Left ventricle myocardium inferior (tissue), 1 donor: ENCODE measurements around the gene CCDC86. TPM values are rescaled to one million over a fixed set of nuclear protein-coding genes. Genes with fewer than 3 reads are reported as not detected.

Experiments
- DNase-seq: peaks from one replicate; pipeline ENCODE4 v3.0.0-alpha.2; 2020
- H3K27ac ChIP-seq: fragments of 200-600 bp; replicated peaks from 2 replicates; pipeline ENCODE4 v1.8.0; 2021
- H3K27me3 ChIP-seq: fragments of 200-600 bp; 2 replicates; pipeline ENCODE4 v1.8.0; 2021; ENCODE audit warnings: low read depth
- H3K36me3 ChIP-seq: fragments of 200-600 bp; 2 replicates; pipeline ENCODE4 v1.8.0; 2021
- H3K4me1 ChIP-seq: fragments of 200-600 bp; 2 replicates; pipeline ENCODE4 v1.8.0; 2021
- H3K4me3 ChIP-seq: fragments of 200-600 bp; 2 replicates; pipeline ENCODE4 v1.8.0; 2021; ENCODE audit warnings: mild to moderate bottlenecking, moderate library complexity
- H3K9me3 ChIP-seq: fragments of 200-600 bp; replicated peaks from 2 replicates; pipeline ENCODE4 v1.8.0; 2021
- CTCF ChIP-seq: fragments of 200-600 bp; IDR thresholded peaks from 2 replicates; pipeline ENCODE4 v1.8.0; 2021; ENCODE audit warnings: antibody characterized with exemption, mild to moderate bottlenecking, borderline replicate concordance
- intact Hi-C: fragments of 100-400 bp; cut with micrococcal nuclease; formaldehyde crosslinking; loops from one replicate; pipeline ENCODE4 v1.11.0; 2022
- total RNA-seq: library from RNA; stranded (reverse); fragmentation: NEBNext Ultra II Directional; extraction: Animal tissue kit (Norgen Biotek cat#: 25700); gene quantifications from one replicate; pipeline ENCODE4 v1.2.1, GENCODE V29; 2021
- donor health status: DM: no; HTN: yes; CAD: no; lungs with severe emphysema.

The CCDC86 gene
- total RNA-seq, 1 donor from 2014 or later: 9.3 TPM

GRCh38 chr11:60874421-60875365 is 32.8 kb downstream of the CCDC86 start:
- no peak overlapping the region for H3K4me3 ChIP-seq
- no peak for TF ChIP-seq CTCF
- peaks cover 75% of the 10 kb centered on the region for H3K4me1 ChIP-seq
- no peaks in the 10 kb centered on the region for H3K9me3 ChIP-seq
- no peaks in the 10 kb centered on the region for H3K27me3 ChIP-seq
- no peak overlapping the region for H3K27ac ChIP-seq
- intact Hi-C loops: no loop called here
- H3K36me3 ChIP-seq: no peaks in the 10 kb centered on the region
- DNase-seq: no peak

- no peaks in the 10 kb centered on the region for H3K9me3 ChIP-seq
- intact Hi-C loops: no loop called here
- peak overlapping the region; percentile 84 for H3K27ac ChIP-seq
- no peak for TF ChIP-seq CTCF
- H3K27me3 ChIP-seq: no peaks in the 10 kb centered on the region
- H3K4me3 ChIP-seq: no peak overlapping the region
- H3K4me1 ChIP-seq: peaks cover 71% of the 10 kb centered on the region
- H3K36me3 ChIP-seq: peaks cover 8% of the 10 kb centered on the region
- DNase-seq: no peak
These were observed 33.7 kb downstream of the CCDC86 start for GRCh38 chr11:60875366-60876167.

- intact Hi-C loops: no loop called here
- Histone ChIP-seq H3K9me3 (no peaks in the 10 kb centered on the region), H3K36me3 (peaks cover 13% of the 10 kb centered on the region), H3K27me3 (no peaks in the 10 kb centered on the region), H3K4me1 (peaks cover 65% of the 10 kb centered on the region), H3K4me3 (no peak overlapping the region), H3K27ac (peak overlapping the region; percentile 84)
- no peak for DNase-seq
- no peak for TF ChIP-seq CTCF
These were observed 34.2 kb downstream of the CCDC86 start for GRCh38 chr11:60876168-60876485.

- H3K4me1 ChIP-seq: peaks cover 42% of the 10 kb centered on the region
These were observed 36.6 kb downstream of the CCDC86 start for GRCh38 chr11:60878245-60879101.

More at GRCh38 chr11:60878245-60879101, 36.6 kb downstream of the CCDC86 start:
- no peak for TF ChIP-seq CTCF
- DNase-seq: no peak
- Histone ChIP-seq H3K36me3 (peaks cover 20% of the 10 kb centered on the region), H3K27me3 (no peaks in the 10 kb centered on the region), H3K27ac (peak overlapping the region; percentile 84), H3K9me3 (no peaks in the 10 kb centered on the region), H3K4me3 (no peak overlapping the region)
- intact Hi-C loops: no loop called here
